Activated CD4-positive, alpha-beta T cell treated with anti-CD3 and anti-CD28 coated beads, Interleukin-2, amount 10 ng/mL, durations not matched to agents 24 days and 14 days (primary cell): ENCODE measurements around the gene DEFB108B. TPM values are rescaled to one million over a fixed set of nuclear protein-coding genes. Genes with fewer than 3 reads are reported as not detected.
A peak's percentile ranks its signal among the peaks of the same experiment; 100 is the strongest.
"Not testable (repeated sequence)": the region's sequence is repeated elsewhere in the genome, so short reads cannot be mapped to it uniquely, and the experiment has no call there.

Experiments used
- DNase-seq: peaks from one replicate; pipeline ENCODE4 v3.0.0; 2022
- H3K27ac Mint-ChIP-seq: one replicate; pipeline ENCODE4 v1.8.0; 2022; ENCODE audit warnings: mild to moderate bottlenecking, mixed read lengths
- H3K27me3 Mint-ChIP-seq: one replicate; pipeline ENCODE4 v1.8.0; 2022; ENCODE audit warnings: mixed read lengths
- H3K36me3 Mint-ChIP-seq: one replicate; pipeline ENCODE4 v1.8.0; 2022; ENCODE audit warnings: low read depth, mild to moderate bottlenecking, mixed read lengths
- H3K4me1 Mint-ChIP-seq: one replicate; pipeline ENCODE4 v1.8.0; 2021; ENCODE audit warnings: mixed read lengths
- H3K4me3 Mint-ChIP-seq: one replicate; pipeline ENCODE4 v1.8.0; 2022; ENCODE audit warnings: mild to moderate bottlenecking, moderate library complexity, mixed read lengths
- H3K9me3 Mint-ChIP-seq: one replicate; pipeline ENCODE4 v1.8.0; 2021; ENCODE audit warnings: mixed read lengths
- intact Hi-C: fragments of 100-400 bp; cut with micrococcal nuclease; formaldehyde crosslinking; loops from one replicate; pipeline ENCODE4 v1.15.1; 2023
- total RNA-seq: library from RNA; stranded (reverse); gene quantifications from 2 replicates; pipeline ENCODE4 v1.2.3, GENCODE V29; 2022

DEFB108B gene
- total RNA-seq, 1 donor from 2014 or later: not detected

GRCh38 chr11:71799556-71800128 lies 33.4 kb upstream of the DEFB108B start:
- H3K27ac Mint-ChIP-seq, H3K9me3 Mint-ChIP-seq, intact Hi-C loops, H3K4me3 Mint-ChIP-seq, H3K4me1 Mint-ChIP-seq, DNase-seq, H3K36me3 Mint-ChIP-seq, H3K27me3 Mint-ChIP-seq: not testable (repeated sequence)

DNA sequence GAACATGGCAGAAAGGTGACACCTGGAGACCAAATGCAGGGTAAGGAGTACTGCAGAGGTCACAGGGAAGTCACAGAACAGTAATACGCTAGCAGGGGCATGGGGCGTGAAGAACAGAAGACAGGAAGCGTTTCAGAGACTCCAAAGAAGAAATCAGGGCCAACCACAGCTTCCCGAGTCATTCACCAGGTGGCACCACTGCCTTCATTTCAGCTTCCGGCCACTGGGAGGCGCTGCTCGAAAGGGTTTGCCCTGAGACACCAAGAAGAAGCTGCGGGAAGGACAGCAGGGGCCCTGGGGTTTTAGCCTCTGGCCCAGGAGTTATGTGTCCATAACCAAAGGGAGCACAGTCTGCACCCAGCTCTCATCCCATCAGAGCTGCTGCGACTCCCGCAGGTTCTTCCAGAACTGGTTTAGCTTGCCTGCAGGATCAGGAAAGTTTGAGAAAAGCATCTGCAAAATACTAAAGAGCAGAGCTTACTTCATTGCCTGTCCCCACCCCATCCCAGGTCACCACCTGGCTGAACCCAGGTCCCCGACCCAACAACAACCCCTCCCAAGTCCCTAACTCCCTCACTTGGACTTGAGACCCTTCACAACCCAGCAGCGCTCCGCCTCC lies 32.6 kb upstream of the DEFB108B start:
- H3K4me1 Mint-ChIP-seq, intact Hi-C loops: not testable (repeated sequence)

DNA sequence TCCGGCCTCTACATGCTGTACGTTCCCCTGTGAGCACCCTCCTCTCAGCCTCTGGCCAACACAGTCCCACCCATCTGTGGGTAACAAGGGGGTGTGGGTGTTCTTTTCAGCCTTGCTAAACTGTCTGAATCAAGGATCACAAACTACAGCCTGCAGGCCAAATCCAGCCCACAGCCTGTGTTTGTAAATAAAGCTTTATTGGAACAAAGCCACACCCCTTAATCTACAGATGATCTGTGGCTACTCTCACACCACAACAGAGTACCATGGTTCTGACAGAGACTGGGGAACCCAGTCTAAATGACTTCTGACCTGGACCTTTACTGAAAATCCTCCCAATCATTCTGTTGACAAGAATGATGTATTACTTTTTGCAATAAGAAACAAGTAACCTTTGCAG lies 32.0 kb upstream of the DEFB108B start:
- H3K27ac Mint-ChIP-seq, H3K4me3 Mint-ChIP-seq, H3K27me3 Mint-ChIP-seq, H3K4me1 Mint-ChIP-seq, H3K36me3 Mint-ChIP-seq, intact Hi-C loops, H3K9me3 Mint-ChIP-seq: not testable (repeated sequence)
- peak; percentile 40 for DNase-seq

More for the DNA sequence above, 32.6 kb upstream of the DEFB108B start:
- not testable (repeated sequence) for H3K27me3 Mint-ChIP-seq, H3K9me3 Mint-ChIP-seq, H3K27ac Mint-ChIP-seq, H3K4me3 Mint-ChIP-seq, H3K36me3 Mint-ChIP-seq
- peak; percentile 96 for DNase-seq

DNA sequence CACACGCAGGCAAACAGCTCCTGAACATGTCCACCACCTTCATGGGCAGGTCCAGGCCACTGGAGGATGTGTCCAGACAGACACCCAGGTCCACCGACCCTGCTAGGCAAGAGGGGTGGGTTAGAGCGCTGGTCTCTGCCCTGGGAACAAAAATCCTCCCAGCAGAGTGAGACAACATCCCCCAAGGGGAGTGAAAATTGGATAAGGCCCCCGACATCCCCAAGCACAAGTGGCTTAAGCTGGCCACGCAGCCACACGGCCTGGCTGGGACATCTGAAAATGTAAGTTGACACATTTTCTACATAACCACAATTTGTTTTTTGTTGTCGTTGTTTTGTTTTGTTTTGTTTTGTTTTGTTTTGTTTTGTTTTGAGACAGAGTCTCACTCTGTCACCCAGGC lies 30.1 kb upstream of the DEFB108B start:
- H3K36me3 Mint-ChIP-seq, intact Hi-C loops, H3K9me3 Mint-ChIP-seq, H3K27me3 Mint-ChIP-seq, H3K27ac Mint-ChIP-seq, H3K4me1 Mint-ChIP-seq, H3K4me3 Mint-ChIP-seq: not testable (repeated sequence)
- DNase-seq: peak; percentile 48

DNA sequence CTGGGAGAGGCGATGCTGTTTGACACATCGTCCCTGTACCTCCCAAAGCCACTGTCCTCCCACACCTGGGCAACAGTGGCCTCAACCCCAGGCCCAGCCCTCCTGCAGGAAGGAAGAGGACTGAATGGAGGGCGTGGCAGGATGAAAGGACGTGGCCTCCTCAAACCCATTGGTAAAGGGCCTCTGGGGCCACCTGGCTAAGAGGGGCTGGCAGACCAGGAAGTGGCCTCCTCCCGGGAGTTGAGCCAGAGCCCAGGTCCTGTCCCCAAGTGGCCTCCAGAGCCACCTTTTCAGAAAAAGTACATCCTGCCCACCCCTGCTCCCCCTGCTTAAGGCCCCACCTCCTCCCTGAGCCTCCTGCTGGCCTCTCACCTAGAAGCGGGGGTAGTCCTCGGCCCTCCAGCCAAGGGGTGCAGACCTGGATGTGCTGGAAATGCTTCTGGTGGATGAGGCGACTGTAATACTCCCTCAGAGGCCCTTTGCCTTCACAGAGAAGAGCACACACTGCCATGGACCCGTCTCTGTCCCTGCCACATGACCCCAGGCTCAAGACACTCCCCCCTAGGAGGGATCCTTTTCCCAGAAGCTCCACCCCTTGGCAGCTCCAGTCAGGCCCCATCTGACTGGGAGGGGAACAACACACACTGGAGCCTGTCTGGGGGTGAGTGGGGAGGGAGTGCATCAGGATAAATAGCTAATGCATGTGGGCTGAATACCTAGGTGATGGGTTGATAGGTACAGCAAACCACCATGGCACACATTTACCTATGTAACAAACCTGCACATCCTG lies 28.6 kb upstream of the DEFB108B start:
- intact Hi-C loops, H3K4me3 Mint-ChIP-seq, H3K36me3 Mint-ChIP-seq, H3K9me3 Mint-ChIP-seq, H3K4me1 Mint-ChIP-seq, H3K27ac Mint-ChIP-seq, H3K27me3 Mint-ChIP-seq: not testable (repeated sequence)
- DNase-seq: peak; percentile 44

DNA sequence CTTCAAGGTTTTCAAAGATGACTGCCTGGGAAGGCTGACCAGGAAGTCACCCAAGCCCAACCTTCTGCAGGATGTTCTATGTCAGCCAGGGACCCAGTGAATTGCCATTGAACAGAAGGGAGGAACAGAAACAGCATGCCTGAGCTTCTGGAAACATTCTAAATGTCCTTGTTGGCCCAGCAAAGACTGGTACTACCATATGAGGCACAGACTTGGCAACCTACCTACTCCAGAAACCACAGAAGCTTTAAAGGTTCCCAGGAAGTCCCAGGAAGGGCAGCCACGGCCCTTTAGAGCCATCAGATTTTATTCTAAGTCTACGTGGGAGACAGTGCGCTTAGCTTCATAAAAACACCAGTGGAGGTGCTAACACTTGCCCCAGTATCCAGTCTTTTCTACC lies 20.5 kb upstream of the DEFB108B start:
- H3K27ac Mint-ChIP-seq, H3K36me3 Mint-ChIP-seq, DNase-seq, H3K27me3 Mint-ChIP-seq, H3K4me1 Mint-ChIP-seq, H3K9me3 Mint-ChIP-seq: not testable (repeated sequence)
- intact Hi-C loops: loop anchor here (2.0 kb wide), 1 partner anchor 26 kb away; no protein-coding TSS in a partner anchor
- peak overlapping the region; percentile 76 for H3K4me3 Mint-ChIP-seq

- Mint-ChIP-seq H3K4me3 (peak overlapping the region; percentile 84), H3K27ac (peak overlapping the region; percentile 80)
- H3K27me3 Mint-ChIP-seq, H3K9me3 Mint-ChIP-seq, H3K36me3 Mint-ChIP-seq, H3K4me1 Mint-ChIP-seq: not testable (repeated sequence)
- intact Hi-C loops: loop anchor here (2.0 kb wide), 1 partner anchor 27 kb away; no protein-coding TSS in a partner anchor
- DNase-seq: peak; percentile 94
These were observed 19.3 kb upstream of the DEFB108B start for GRCh38 chr11:71813481-71814355.

- H3K9me3 Mint-ChIP-seq, H3K36me3 Mint-ChIP-seq, H3K4me1 Mint-ChIP-seq, intact Hi-C loops, H3K4me3 Mint-ChIP-seq, H3K27me3 Mint-ChIP-seq, DNase-seq, H3K27ac Mint-ChIP-seq: not testable (repeated sequence)
These were observed 11.5 kb upstream of the DEFB108B start for GRCh38 chr11:71821539-71821938.

GRCh38 chr11:71829247-71829646 lies 3.8 kb upstream of the DEFB108B start:
- DNase-seq, H3K36me3 Mint-ChIP-seq, H3K27ac Mint-ChIP-seq, intact Hi-C loops, H3K4me3 Mint-ChIP-seq, H3K27me3 Mint-ChIP-seq, H3K4me1 Mint-ChIP-seq, H3K9me3 Mint-ChIP-seq: not testable (repeated sequence)

GRCh38 chr11:71829686-71830085 lies 3.3 kb upstream of the DEFB108B start:
- H3K27ac Mint-ChIP-seq, H3K9me3 Mint-ChIP-seq, H3K4me1 Mint-ChIP-seq, intact Hi-C loops, DNase-seq, H3K27me3 Mint-ChIP-seq, H3K4me3 Mint-ChIP-seq, H3K36me3 Mint-ChIP-seq: not testable (repeated sequence)

DNA sequence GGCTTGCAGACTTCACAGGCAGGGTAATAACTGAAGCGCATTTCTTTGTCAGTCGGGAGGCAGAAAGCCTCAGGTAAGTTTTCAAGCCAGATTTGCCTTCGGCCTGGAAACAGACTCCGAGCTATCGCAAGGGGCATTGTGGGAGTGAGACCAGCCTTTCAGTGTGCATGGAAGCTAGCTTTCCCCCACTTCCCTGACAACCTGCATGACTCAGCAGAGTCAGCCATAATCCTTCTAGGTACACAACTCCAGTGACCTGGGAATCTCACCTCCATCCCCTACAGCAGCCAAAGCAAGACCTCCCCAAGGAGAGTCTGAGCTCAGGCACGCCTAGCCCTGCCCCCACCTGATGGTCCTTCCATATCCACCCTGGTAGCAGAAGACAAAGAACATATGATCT lies 9.7 kb downstream of the DEFB108B start:
- DNase-seq, H3K4me3 Mint-ChIP-seq, H3K4me1 Mint-ChIP-seq, H3K27ac Mint-ChIP-seq, intact Hi-C loops, H3K36me3 Mint-ChIP-seq, H3K9me3 Mint-ChIP-seq: not testable (repeated sequence)
- H3K27me3 Mint-ChIP-seq: peaks cover 17% of the 10 kb centered on the region

DNA sequence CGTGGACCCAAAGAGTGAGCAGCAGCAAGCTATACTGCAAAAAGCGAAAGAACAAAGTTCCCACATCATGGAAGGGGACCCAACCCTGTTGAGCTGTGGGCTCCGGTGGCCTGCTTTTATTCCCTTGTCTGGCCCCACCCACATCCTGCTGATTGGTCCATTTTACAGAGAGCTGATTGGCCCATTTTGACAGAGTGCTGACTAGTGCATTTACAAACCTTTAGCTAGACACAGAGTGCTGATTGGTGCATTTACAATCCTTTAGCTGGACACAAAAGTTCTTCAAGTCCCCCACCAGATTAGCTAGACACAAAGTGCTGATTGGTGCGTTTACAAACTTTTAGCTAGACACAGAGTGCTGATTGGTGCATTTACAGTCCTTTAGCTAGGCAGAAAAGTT lies 10.4 kb downstream of the DEFB108B start:
- H3K27me3 Mint-ChIP-seq: peaks cover 17% of the 10 kb centered on the region
- DNase-seq, H3K4me3 Mint-ChIP-seq, H3K4me1 Mint-ChIP-seq, intact Hi-C loops, H3K36me3 Mint-ChIP-seq, H3K9me3 Mint-ChIP-seq, H3K27ac Mint-ChIP-seq: not testable (repeated sequence)

GRCh38 chr11:71843858-71844257 lies 10.9 kb downstream of the DEFB108B start:
- Mint-ChIP-seq H3K4me1 (no peaks in the 10 kb centered on the region), H3K27ac (no peak overlapping the region), H3K4me3 (no peak overlapping the region), H3K36me3 (no peaks in the 10 kb centered on the region), H3K9me3 (peaks cover 6% of the 10 kb centered on the region), H3K27me3 (peaks cover 14% of the 10 kb centered on the region)
- DNase-seq: no peak
- intact Hi-C loops: no loop called here

DNA sequence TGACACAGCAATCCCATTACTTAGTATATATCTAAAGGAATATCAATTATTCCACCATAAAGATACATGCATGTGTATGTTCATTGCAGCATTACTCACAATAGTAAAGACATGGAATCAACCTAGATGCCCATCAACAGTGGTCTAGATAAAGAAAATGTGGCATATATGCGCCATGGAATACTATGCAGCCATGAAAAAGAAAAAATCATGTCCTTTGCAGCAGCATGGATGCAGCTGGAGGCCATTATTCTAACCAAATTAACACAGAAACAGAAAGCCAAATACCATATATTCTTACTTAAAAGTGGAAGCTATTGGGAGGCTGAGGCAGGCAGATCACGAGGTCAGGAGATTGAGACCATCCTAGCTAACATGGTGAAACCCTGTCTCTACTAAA lies 20.9 kb downstream of the DEFB108B start:
- H3K27me3 Mint-ChIP-seq, H3K9me3 Mint-ChIP-seq, intact Hi-C loops, H3K27ac Mint-ChIP-seq, H3K4me3 Mint-ChIP-seq, H3K36me3 Mint-ChIP-seq, DNase-seq, H3K4me1 Mint-ChIP-seq: not testable (repeated sequence)
